Suprapubic skin (tissue), 4 donors: ENCODE data around the gene KSR2.

Experiments
- EP300 ChIP-seq: sonication (generic); formaldehyde crosslinking; IDR thresholded peaks from one replicate; pipeline ENCODE4 v1.6.1; 2017; ENCODE audit warnings: antibody characterized with exemption
- POLR2A ChIP-seq, 2 donors: fragments of 450-650 bp; IDR thresholded peaks; one replicate each; pipeline ENCODE4 v1.6.1; 2017; ENCODE audit warnings: antibody characterized with exemption in 2 of 2, mild to moderate bottlenecking in 2 of 2, moderate library complexity in 2 of 2
- POLR2AphosphoS5 ChIP-seq, 3 donors: sonication (generic); formaldehyde crosslinking; IDR thresholded peaks; one replicate each; pipeline ENCODE4 v1.6.1; 2017; ENCODE audit warnings: antibody characterized with exemption in 3 of 3
- TF ChIP-seq, protein P1 (sequence below), 2 donors: fragments of 200-600 bp in 1 of 2; fragments of 450-650 bp in 1 of 2; sonication (generic) in 1 of 2; IDR thresholded peaks; one replicate each; pipeline ENCODE4 v1.5.1; 2016 to 2019; ENCODE audit warnings: antibody characterized with exemption in 2 of 2, mild to moderate bottlenecking in 1 of 2, moderate library complexity in 1 of 2

DNA sequence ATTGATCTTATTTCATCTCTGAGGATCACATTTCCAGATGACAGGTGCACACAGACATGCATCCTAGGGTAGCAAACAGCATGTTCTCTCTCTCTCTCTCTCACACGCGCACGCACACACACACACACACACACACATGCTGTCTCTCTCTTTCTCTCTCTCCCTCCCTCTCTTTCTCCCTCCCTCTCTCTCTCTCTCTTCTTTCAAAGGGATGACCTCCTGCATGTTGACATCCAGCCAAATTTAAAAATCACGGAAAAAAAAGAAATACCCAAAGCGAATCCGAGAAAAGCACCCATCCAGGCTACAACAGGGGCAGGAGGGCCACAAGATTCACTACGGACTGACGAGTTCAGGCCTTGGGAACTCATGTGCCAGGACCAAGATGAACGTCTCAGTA lies 2.3 kb downstream of the KSR2 start:
- TF ChIP-seq, protein P1, sequence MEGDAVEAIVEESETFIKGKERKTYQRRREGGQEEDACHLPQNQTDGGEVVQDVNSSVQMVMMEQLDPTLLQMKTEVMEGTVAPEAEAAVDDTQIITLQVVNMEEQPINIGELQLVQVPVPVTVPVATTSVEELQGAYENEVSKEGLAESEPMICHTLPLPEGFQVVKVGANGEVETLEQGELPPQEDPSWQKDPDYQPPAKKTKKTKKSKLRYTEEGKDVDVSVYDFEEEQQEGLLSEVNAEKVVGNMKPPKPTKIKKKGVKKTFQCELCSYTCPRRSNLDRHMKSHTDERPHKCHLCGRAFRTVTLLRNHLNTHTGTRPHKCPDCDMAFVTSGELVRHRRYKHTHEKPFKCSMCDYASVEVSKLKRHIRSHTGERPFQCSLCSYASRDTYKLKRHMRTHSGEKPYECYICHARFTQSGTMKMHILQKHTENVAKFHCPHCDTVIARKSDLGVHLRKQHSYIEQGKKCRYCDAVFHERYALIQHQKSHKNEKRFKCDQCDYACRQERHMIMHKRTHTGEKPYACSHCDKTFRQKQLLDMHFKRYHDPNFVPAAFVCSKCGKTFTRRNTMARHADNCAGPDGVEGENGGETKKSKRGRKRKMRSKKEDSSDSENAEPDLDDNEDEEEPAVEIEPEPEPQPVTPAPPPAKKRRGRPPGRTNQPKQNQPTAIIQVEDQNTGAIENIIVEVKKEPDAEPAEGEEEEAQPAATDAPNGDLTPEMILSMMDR (IDR thresholded peaks at IDR 0.05) = no peak
- TF ChIP-seq POLR2A (IDR thresholded peaks at IDR 0.05) = no peak
- no peak for TF ChIP-seq POLR2AphosphoS5 (IDR thresholded peaks at IDR 0.05)
- TF ChIP-seq EP300 = no peak
